Activated naive CD4-positive, alpha-beta T cell (primary cell): ENCODE data around the gene TK1.
A peak's percentile ranks its signal among the peaks of the same experiment; 100 is the strongest.

Source experiments
- DNase-seq, 4 experiments: peaks; one replicate each; lab custom pipeline; 2025; lab: John Stamatoyannopoulos, UW

The TK1 gene

GRCh38 chr17:78133971-78134898, 52.6 kb downstream of the TK1 start:
- peak in 3 of 4 experiments; percentile 41 to 67 (median 55) for DNase-seq

GRCh38 chr17:78133179-78133951, 53.5 kb downstream of the TK1 start:
- no peak for DNase-seq

- DNase-seq, result no peak
Measured at GRCh38 chr17:78132767-78133178, 54.1 kb downstream of the TK1 start.

GRCh38 chr17:78132084-78132676, 54.7 kb downstream of the TK1 start:
- DNase-seq, result peak in 2 of 4 experiments; percentile 45 to 50

GRCh38 chr17:78131172-78132083, 55.4 kb downstream of the TK1 start:
- DNase-seq, result peak in 1 of 4 experiments; percentile 45

- peak in 2 of 4 experiments; percentile 64 to 73 for DNase-seq
Measured at GRCh38 chr17:78130437-78131101, 56.3 kb downstream of the TK1 start, which contains the start of gene TMC8. TMC8 (plus strand) TSS chr17:78130771; CDS start chr17:78131589, 818 bp downstream.

- DNase-seq, result no peak
Measured at GRCh38 chr17:78130090-78130436, 56.8 kb downstream of the TK1 start.

GRCh38 chr17:78129351-78130089, 57.3 kb downstream of the TK1 start:
- DNase-seq, result peak in 2 of 4 experiments; percentile 34 to 46

- peak in 2 of 4 experiments; percentile 55 to 72 for DNase-seq
Measured at GRCh38 chr17:78128551-78129350, 58.1 kb downstream of the TK1 start, which contains the start of gene TMC6. TMC6 (minus strand) TSS chr17:78128755; CDS start chr17:78126832, 1,923 bp downstream.

- no peak for DNase-seq
Measured at GRCh38 chr17:78127888-78128550, 58.8 kb downstream of the TK1 start.

GRCh38 chr17:78127239-78127887, 59.5 kb downstream of the TK1 start:
- peak in 2 of 4 experiments; percentile 47 to 52 for DNase-seq

- no peak for DNase-seq
Measured at GRCh38 chr17:78126895-78127238, 60.0 kb downstream of the TK1 start.

GRCh38 chr17:78125976-78126894, 60.6 kb downstream of the TK1 start:
- DNase-seq, result no peak

GRCh38 chr17:78125138-78125913, 61.5 kb downstream of the TK1 start:
- peak in 2 of 4 experiments; percentile 27 to 41 for DNase-seq

GRCh38 chr17:78124836-78125137, 62.1 kb downstream of the TK1 start:
- no peak for DNase-seq
